Transverse colon (tissue), 4 donors: ENCODE results near the gene NFAM1. TPM values are rescaled to one million over a fixed set of nuclear protein-coding genes. Genes with fewer than 3 reads are reported as not detected.

Experiments used
- DNase-seq: peaks from one replicate; pipeline ENCODE4 v3.0.0-alpha.2; 2019
- H3K27ac ChIP-seq, 4 donors: fragments of 200-600 bp; sonication (generic); 2 replicates each; pipeline ENCODE4 v1.5.1; 2016 to 2018; ENCODE audit warnings: inconsistent platforms in 4 of 4
- H3K27me3 ChIP-seq: fragments of 200-600 bp; sonication (generic); 2 replicates; pipeline ENCODE4 v1.5.1; 2017; ENCODE audit warnings: inconsistent platforms
- H3K36me3 ChIP-seq, 4 donors: fragments of 200-600 bp; sonication (generic); 2 replicates each; pipeline ENCODE4 v1.5.1; 2017 to 2019; ENCODE audit warnings: inconsistent platforms in 4 of 4
- H3K4me1 ChIP-seq, 4 donors: fragments of 200-600 bp; sonication (generic); 2 replicates each; pipeline ENCODE4 v1.5.1; 2017 to 2020; ENCODE audit warnings: inconsistent platforms in 4 of 4
- H3K4me3 ChIP-seq, 4 donors: fragments of 200-600 bp; sonication (generic); 1 replicate in 1 of 4; 2 replicates in 3 of 4; pipeline versions ENCODE4 v1.5.1 to v1.6.1; 2017 to 2019; ENCODE audit warnings: inconsistent platforms in 4 of 4
- H3K9me3 ChIP-seq, 2 donors: fragments of 200-600 bp; sonication (generic); 2 replicates each; pipeline ENCODE4 v1.5.1; 2017 to 2019; ENCODE audit warnings: inconsistent platforms in 2 of 2
- CTCF ChIP-seq, 5 experiments: fragments of 200-600 bp in 3 of 5; fragments of 450-650 bp in 2 of 5; sonication (generic) in 3 of 5; IDR thresholded peaks; 1 replicate in 2 of 5; 2 replicates in 3 of 5; pipeline ENCODE4 v1.5.1; 2016 to 2017; ENCODE audit warnings: antibody characterized with exemption in 5 of 5, inconsistent platforms in 3 of 5, mild to moderate bottlenecking in 2 of 5, moderate library complexity in 1 of 5
- EP300 ChIP-seq: sonication (generic); formaldehyde crosslinking; IDR thresholded peaks from one replicate; pipeline ENCODE4 v1.6.1; 2017; ENCODE audit warnings: antibody characterized with exemption, low read depth
- POLR2A ChIP-seq: fragments of 450-650 bp; IDR thresholded peaks from one replicate; pipeline ENCODE4 v1.6.1; 2016; ENCODE audit warnings: antibody characterized with exemption, mild to moderate bottlenecking, moderate library complexity
- POLR2AphosphoS5 ChIP-seq, 3 donors: sonication (generic); formaldehyde crosslinking; IDR thresholded peaks; one replicate each; pipeline ENCODE4 v1.6.1; 2016; ENCODE audit warnings: antibody characterized with exemption in 3 of 3
- WGBS, 2 donors: methylation state at CpG; one replicate each; pipeline ENCODE4 v1.1.5; 2018; ENCODE audit warnings: low coverage in 1 of 2; 5-methylcytosine and 5-hydroxymethylcytosine counted together
- in situ Hi-C, 4 donors: fragments of 200-750 bp; cut with MboI; loops; one replicate each; pipeline versions ENCODE4 v1.15.0 to v1.15.1; 2017; ENCODE audit warnings: low sequenced_read_pairs in 3 of 4, low pct_ligation_motif_present in 1 of 4, low pct_unique_long_range_greater_than_20kb in 1 of 4
- intact Hi-C: fragments of 100-400 bp; cut with DNase I; formaldehyde crosslinking; loops from one replicate; pipeline ENCODE4 v1.15.1; 2023; ENCODE audit warnings: low total_unique reads
- total RNA-seq, 4 donors: library from RNA; depleted of rRNA; stranded (reverse); fragments of >200 nt; gene quantifications; one replicate each; pipeline ENCODE4 v1.1.0, GENCODE V29; 2016

Gene NFAM1
- total RNA-seq, 4 donors from 2014 or later: 1.1 to 1.4 TPM; not detected in 2

- Histone ChIP-seq H3K9me3 (no peaks in the 10 kb centered on the region), H3K4me1 (peaks cover 5 to 26% (median 16%) of the 10 kb centered on the region in 4 donors), H3K36me3 (no peaks in the 10 kb centered on the region), H3K27ac (peak overlapping the region; percentile 67 to 81 (median 73)), H3K27me3 (no peaks in the 10 kb centered on the region), H3K4me3 (peak overlapping the region in 2 of 4 donors; percentile 29 to 46)
- in situ Hi-C loops (loop anchor here (5.0 to 25.0 kb wide), 4 partner anchors 276 to 481 kb away; partner anchors contain the start of genes SEPTIN3 (in 4 of the 4), SMIM45 (in 4 of the 4) and NDUFA6 (in 1 of the 4)), intact Hi-C loops (no loop called here)
- 20 to 42% methylated on average over 3 to 6 of the region's 6 CpGs for WGBS, 2 donors
- no peak for DNase-seq
- no peak for TF ChIP-seq CTCF (IDR thresholded peaks at IDR 0.05)
- no peak for TF ChIP-seq EP300
- no peak for TF ChIP-seq POLR2A
Observed at GRCh38 chr22:42443240-42444076, 11.3 kb upstream of the NFAM1 start.

DNA sequence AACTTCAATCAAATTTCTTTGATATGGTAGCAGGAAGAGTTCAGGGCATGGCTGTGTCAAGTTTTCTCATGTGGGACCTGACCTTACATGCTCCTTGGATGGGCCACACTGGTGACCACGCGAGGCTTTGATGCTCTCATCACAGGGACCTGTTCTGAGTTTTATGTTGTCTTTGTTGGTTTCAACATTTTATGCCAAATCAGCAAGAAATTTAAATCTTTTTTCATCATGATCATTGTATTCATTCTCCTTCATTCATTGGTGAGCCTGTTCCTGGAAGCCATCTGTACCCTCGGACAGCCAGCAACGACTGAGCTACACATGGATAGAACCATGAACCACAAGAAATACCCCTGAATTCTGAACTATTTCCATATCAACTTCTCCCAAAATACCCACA, 10.5 kb upstream of the NFAM1 start:
- H3K9me3 ChIP-seq: no peaks in the 10 kb centered on the region
- no peak for DNase-seq
- H3K36me3 ChIP-seq: no peaks in the 10 kb centered on the region
- H3K27me3 ChIP-seq: no peaks in the 10 kb centered on the region
- H3K4me3 ChIP-seq: no peak overlapping the region
- TF ChIP-seq EP300: no peak
- TF ChIP-seq POLR2AphosphoS5 (IDR thresholded peaks at IDR 0.05): no peak
- no peak for TF ChIP-seq POLR2A
- no peak for TF ChIP-seq CTCF (IDR thresholded peaks at IDR 0.05)
- H3K27ac ChIP-seq: no peak overlapping the region
- H3K4me1 ChIP-seq: peaks cover 5 to 32% (median 23%) of the 10 kb centered on the region in 4 donors
- in situ Hi-C loops: loop anchor here (5.0 to 25.0 kb wide), 4 partner anchors 275 to 480 kb away; partner anchors contain the start of genes SEPTIN3 (in 4 of the 4), SMIM45 (in 4 of the 4) and NDUFA6 (in 1 of the 4)
- WGBS, 2 donors: 75 to 89% methylated on average over 2 to 4 of the region's 4 CpGs
- intact Hi-C loops: no loop called here

GRCh38 chr22:42440728-42441127, 8.5 kb upstream of the NFAM1 start:
- TF ChIP-seq EP300: no peak
- no peak for TF ChIP-seq POLR2A
- TF ChIP-seq CTCF (IDR thresholded peaks at IDR 0.05): no peak
- TF ChIP-seq POLR2AphosphoS5 (IDR thresholded peaks at IDR 0.05): no peak
- DNase-seq: no peak
- H3K4me3 ChIP-seq: no peak overlapping the region
- no peaks in the 10 kb centered on the region for H3K36me3 ChIP-seq
- H3K4me1 ChIP-seq: peaks cover 5 to 43% (median 27%) of the 10 kb centered on the region in 4 donors
- WGBS, 2 donors: 84 to 100% methylated on average over 1 to 15 of the region's 15 CpGs
- in situ Hi-C loops: loop anchor here (5.0 to 25.0 kb wide), 4 partner anchors 273 to 478 kb away; partner anchors contain the start of genes SEPTIN3 (in 4 of the 4), SMIM45 (in 4 of the 4) and NDUFA6 (in 1 of the 4)
- no peaks in the 10 kb centered on the region for H3K9me3 ChIP-seq
- H3K27ac ChIP-seq: no peak overlapping the region
- intact Hi-C loops: no loop called here
- no peaks in the 10 kb centered on the region for H3K27me3 ChIP-seq
